RWPE1 (cell line): Measurements from ENCODE around the gene PLEKHH1.

Experiments used
- CTCF ChIA-PET: fragments of 350-600 bp; sonication (Branson Sonifier 250); formaldehyde crosslinking; extraction: SDS; loops from one replicate; lab custom pipeline; 2021; lab: Yijun Ruan, JAX
- POLR2A ChIA-PET: fragments of 400-600 bp; formaldehyde crosslinking; extraction: SDS; loops from one replicate; lab custom pipeline; 2020; ENCODE audit warnings: antibody characterized with exemption; ENCODE audit not compliant: low non-redundant PET; lab: Yijun Ruan, JAX
- DNase-seq: peaks from one replicate; pipeline ENCODE4 v3.0.0; 2012; ENCODE audit warnings: low spot score
- H3K27ac ChIP-seq: fragments of 450-650 bp; 2 replicates; pipeline ENCODE4 v1.5.1; 2017
- CTCF ChIP-seq: fragments of 450-650 bp; conservative IDR thresholded peaks from 2 replicates; pipeline ENCODE4 v1.5.1; 2017; ENCODE audit warnings: low read depth, mild to moderate bottlenecking

Gene PLEKHH1

GRCh38 chr14:67547224-67547780 is 14.2 kb downstream of the PLEKHH1 start:
- CTCF ChIA-PET, result no interaction called here
- POLR2A ChIA-PET, result no interaction called here
- TF ChIP-seq CTCF, result no peak
- DNase-seq, result no peak
- no peak overlapping the region for H3K27ac ChIP-seq

GRCh38 chr14:67549734-67550133 is 16.6 kb downstream of the PLEKHH1 start:
- DNase-seq, result no peak
- no peak for TF ChIP-seq CTCF
- H3K27ac ChIP-seq, result no peak overlapping the region
- ChIA-PET POLR2A (no interaction called here), CTCF (interaction anchor here (0.6 to 0.7 kb wide), 3 partner anchors 34 to 1968 kb away, joined by 3 read pairs; no protein-coding TSS in a partner anchor)

- no peak for TF ChIP-seq CTCF
- H3K27ac ChIP-seq, result no peak overlapping the region
- CTCF ChIA-PET, result interaction anchor here (1.2 kb wide), 1 partner anchor 20 kb away, joined by 3 read pairs; no protein-coding TSS in a partner anchor
- DNase-seq, result no peak
- POLR2A ChIA-PET, result no interaction called here
Observed at GRCh38 chr14:67551123-67551522, 18.0 kb downstream of the PLEKHH1 start.

- ChIA-PET POLR2A (no interaction called here), CTCF (interaction anchor here (0.6 to 1.2 kb wide), 2 partner anchors 18 to 19 kb away, joined by 3 to 4 read pairs; no protein-coding TSS in a partner anchor)
- TF ChIP-seq CTCF, result no peak
- DNase-seq, result no peak
- no peak overlapping the region for H3K27ac ChIP-seq
Observed at GRCh38 chr14:67551940-67552339, 18.9 kb downstream of the PLEKHH1 start.

GRCh38 chr14:67553547-67553946 is 20.5 kb downstream of the PLEKHH1 start:
- no peak overlapping the region for H3K27ac ChIP-seq
- ChIA-PET CTCF (interaction anchor here (0.9 kb wide), 1 partner anchor 27 kb away, joined by 3 read pairs; no protein-coding TSS in a partner anchor), POLR2A (no interaction called here)
- no peak for TF ChIP-seq CTCF
- no peak for DNase-seq

- ChIA-PET CTCF (no interaction called here), POLR2A (no interaction called here)
- TF ChIP-seq CTCF, result no peak
- no peak overlapping the region for H3K27ac ChIP-seq
- no peak for DNase-seq
Observed at GRCh38 chr14:67554341-67554740, 21.3 kb downstream of the PLEKHH1 start.
